RCC 7860 (cell line): Measurements from ENCODE around the gene NADSYN1.

Experiments used
- DNase-seq: peaks from one replicate; pipeline ENCODE4 v3.0.0-alpha.2; 2015; ENCODE audit warnings: low spot score
- FAIRE-seq: peaks from 2 replicates; lab custom pipeline; 2012; peaks lifted over from hg19 to GRCh38; lab: Jason Lieb, UNC

NADSYN1 gene

DNA sequence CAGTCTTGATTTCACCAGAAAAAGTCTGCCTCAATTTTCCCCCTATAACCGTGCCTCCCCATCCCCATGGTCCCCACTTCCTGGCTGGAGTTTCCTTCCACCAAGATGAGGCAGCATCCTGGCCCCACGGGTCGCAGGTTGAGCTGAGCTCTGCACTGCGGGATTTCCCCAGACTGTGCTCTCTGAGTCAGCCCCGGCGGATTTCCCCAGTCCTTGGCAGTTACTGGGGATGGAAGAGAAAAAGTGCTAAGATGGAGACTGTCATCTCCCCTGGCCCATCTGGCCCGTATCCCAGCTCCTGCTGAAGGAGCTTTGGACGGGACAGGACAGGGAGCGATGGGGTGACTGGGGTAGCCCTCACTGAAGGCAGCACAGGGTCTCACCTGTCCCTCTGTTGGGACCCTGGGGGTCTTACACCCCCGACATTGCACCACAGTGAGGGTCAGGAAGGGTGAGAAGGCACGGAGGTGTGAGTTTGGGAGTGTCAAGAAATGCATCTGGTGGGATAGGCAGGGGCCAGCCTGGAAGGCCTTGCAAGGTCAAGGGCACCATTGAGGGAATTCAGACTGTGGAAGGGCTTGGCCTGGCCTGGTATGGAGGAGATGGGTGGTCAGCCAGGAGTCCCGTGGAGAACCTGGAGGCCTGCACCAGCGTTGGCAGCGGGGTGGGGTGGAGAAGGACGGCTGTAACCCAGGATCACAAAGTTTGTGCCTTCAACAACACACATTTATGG, 36.5 kb downstream of the NADSYN1 start:
- FAIRE-seq (peak; percentile 69), DNase-seq (peak; percentile 58)

DNA sequence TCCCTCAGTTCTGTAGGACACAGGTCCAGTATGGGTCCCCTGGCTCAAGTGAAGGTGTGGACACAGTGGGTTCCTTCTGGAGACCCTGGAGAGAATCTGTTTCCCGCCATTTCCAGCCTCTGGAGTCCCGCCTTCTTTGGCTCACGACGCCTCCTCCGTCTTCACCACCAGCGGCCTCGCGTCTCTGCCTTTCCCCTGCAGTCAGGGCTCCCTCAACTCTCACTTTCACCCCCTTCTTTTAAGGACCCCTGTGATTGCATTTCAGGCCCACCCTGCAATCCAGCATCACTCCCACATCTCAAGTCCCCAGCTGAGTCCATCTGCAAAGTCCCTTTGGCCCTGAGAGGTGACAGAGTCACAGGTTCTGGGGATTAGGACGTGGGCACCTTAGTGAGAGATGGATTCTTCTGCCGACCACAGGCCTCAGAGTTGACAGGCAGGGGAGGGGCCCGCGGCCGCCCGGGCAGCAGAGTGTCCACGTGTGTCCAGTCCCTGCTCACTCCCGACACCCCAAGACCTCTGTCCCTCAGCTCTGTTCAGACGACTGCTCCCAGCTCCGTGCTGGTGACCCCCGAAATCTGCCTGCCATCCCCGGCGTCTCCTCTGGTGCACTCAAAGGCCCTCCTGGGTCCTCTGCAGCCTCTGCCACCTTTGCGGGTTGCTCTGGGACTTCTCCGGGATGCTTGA, 37.2 kb downstream of the NADSYN1 start:
- no peak for FAIRE-seq

DNA sequence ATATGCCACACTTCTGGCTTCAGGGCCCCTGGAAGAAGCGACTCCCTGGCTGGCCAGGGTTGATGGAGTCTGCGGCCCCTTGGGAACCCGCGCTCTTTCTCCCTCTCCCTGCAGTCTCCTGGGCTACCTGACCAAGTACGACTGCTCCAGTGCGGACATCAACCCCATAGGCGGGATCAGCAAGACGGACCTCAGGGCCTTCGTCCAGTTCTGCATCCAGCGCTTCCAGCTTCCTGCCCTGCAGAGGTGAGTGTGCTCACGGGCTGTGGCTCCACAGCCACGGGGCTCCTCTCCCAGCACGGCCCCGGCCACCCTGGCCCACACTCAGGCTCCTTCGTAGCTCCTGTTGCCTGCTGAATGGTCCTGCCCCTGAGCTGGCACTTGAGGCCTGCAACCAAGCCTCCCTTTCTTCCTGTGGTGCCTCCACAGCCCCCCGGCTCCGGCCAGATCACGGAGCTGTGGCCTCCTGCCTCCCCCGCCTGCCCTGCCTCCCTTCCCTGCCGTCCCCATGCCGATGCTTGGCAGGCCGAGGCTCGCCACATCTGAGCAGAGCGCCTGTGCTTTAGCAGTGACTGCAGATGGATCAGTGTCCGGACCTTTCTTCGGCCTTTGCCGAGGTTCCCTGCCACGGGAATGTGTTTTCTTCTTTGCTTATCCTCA, 37.9 kb downstream of the NADSYN1 start:
- no peak for DNase-seq
- FAIRE-seq: no peak

More for the DNA sequence above, 37.2 kb downstream of the NADSYN1 start:
- DNase-seq: no peak

DNA sequence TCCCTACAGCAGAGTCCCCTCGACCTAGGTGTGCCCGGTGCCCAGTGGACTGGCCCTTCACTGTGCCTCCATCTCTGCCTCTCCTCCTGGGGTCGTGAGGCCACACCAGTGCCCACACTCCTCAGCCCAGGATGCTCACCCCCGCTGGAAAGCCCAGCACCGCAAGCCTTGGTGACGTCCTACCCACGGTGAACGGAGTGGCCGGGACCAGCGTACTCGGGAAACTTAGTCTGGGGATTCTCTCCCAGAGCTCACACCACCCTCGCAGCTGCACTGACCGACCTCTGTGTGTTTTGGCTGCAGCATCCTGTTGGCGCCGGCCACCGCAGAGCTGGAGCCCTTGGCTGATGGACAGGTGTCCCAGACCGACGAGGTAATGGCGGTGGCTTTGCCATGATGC, 38.5 kb downstream of the NADSYN1 start:
- no peak for DNase-seq
- no peak for FAIRE-seq

DNA sequence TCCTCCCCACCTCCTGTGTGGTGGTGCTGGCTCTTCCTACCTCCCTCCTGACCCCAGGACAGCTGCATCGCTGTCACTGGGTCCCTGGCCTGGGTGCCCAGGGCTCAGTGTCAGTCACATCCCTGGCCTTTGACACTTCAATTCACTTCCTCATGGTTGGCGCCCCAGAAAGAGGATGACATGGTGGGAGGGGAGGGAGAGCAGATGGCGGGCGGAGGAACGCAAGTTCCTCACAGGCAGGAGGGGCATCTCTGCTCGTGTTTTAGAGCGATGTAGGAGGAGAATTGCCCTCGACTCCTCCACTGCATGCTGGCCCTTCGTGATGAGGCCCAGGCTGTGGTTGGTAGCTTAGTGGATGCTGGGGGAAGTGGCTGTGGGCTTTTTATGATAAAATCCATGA, 38.9 kb downstream of the NADSYN1 start:
- FAIRE-seq (no peak), DNase-seq (no peak)

DNA sequence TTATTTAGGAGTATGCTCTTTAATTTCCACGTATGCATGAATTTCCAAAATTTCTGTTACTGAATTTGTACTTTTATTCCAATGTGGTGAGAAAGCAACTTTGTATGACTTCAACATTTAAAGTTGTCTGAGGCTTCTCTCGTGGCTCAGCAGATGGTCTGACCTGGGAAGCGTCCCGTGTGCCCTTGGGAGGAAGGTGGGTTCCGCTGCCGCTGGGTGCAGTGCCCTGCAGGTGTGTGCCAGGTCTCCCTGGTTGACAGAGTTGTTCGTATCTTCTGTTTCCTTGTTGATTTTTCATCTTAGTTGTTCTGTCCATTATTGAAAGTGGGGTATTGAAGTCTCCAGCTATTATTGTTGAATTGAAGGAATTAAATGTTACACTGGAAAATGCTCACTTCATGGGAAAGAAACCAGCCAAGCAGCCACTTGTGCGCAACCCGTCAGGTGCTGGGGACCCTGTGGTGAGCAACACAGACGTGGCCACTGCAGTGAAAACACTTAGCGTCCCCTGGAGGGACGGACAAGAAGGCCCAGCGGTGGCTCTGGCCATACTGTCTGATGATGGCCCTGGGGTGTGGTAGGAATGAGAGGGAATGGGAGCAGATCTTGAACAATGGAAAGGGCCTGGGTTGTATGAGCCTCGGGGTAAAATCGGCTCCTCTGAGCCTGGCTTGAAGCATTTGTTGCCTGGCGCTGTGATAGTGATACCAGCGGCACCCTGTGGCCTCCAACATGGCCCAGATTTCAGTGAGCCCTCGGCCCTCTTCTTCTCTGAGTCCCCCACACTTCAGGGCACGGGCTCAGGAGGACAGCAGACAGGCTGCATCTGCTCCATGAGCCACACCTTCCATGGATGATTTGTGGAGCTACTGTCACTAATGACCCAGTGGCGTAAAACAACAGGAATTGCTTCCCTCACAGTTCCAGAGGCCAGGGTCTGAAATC, 42.6 kb downstream of the NADSYN1 start:
- no peak for FAIRE-seq

DNA sequence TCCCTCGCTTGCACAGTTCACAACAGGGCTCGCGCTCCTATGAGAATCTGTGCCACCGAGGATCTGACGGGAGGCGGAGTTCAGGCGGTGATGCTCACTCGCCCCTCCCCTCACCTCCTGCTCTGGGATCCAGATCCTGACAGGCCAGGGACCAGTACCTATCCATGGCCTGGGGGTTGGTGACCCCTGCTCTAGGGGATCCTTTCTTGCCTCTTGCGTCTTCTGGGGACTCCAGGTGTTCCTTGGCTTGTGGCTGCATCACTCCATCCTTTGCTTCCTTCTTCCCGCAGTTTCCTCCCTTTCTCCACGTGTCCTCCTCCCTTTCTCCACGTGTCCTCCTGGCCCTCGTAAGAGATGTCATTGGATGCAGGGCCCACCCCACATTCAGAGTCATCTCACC, 43.4 kb downstream of the NADSYN1 start:
- DNase-seq (no peak), FAIRE-seq (no peak)

More for the DNA sequence above, 42.6 kb downstream of the NADSYN1 start:
- no peak for DNase-seq

DNA sequence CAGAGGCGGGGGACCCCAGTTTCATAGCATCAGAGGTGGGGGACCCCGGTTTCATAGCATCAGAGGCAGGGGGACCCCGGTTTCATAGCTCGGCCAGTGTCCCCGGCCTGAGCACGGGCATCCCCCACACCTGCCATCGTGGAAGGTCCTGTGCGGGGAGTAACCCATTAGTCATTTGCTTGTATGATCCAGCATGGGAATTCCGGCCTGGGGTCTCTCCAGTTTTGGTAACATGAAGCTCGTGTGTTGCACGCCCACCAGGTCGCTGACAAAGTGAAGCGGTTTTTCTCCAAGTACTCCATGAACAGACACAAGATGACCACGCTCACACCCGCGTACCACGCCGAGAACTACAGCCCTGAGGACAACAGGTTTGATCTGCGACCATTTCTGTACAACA, 45.1 kb downstream of the NADSYN1 start:
- FAIRE-seq (no peak), DNase-seq (no peak)

DNA sequence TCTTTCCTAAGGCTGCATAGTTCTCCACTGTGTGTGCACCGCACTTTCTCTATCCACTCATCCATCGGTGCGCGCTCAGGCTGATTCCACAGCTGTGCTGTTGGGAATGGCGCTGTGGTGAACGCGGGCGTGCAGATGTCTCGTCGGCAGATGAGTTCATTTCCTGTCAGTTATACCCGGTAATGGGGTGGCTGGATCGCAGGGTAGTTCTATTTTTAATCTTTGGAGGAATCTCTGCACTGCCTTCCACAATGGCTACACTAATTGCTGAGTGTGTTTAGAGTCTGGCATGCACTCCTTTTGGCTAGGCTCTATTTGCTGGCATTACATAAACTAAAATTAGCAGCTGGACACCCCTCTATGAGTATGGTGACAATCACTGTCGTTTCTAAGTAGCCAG, 46.1 kb downstream of the NADSYN1 start:
- FAIRE-seq (no peak), DNase-seq (no peak)

DNA sequence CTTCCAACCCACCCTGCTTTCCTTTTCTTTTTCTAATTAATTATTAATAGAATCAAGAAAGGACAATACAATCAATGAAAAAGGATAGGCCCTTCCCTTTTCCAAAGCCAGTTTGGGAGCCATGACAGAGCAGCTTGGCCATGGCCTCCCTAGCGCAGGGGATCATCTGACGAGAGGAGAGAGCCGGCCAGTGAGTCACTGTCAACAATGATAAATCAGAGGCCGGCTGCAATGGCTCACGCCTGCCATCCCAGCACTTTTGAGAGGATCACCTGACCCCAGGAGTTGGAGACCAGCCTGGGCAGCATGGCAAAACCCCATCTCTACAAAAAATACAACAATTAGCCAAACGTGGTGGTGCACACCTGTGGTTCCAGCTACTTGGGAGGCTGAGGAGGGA, 46.5 kb downstream of the NADSYN1 start:
- FAIRE-seq: no peak
- DNase-seq: no peak

DNA sequence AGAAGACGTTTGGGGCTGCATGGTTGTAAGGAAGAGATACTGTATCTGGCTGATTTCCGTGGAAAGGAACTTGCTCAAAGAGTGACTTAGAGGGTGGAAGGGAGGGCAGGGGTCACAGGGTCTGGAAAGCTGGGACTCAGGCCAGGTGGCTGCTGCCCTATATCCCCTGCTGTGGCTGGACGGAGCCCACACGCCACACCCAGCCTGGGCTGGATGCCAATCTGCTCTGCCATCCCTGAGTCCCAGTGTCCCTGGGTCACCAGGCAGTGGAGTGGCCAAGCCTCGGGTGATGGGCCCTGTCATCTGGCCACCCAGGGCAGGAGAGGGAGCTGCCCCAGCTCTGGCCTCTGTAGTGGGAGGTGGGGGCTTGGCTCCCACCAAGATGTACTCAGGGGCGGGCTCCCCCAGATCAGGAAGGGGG, 47.6 kb downstream of the NADSYN1 start:
- FAIRE-seq (no peak), DNase-seq (peak; percentile 51)

DNA sequence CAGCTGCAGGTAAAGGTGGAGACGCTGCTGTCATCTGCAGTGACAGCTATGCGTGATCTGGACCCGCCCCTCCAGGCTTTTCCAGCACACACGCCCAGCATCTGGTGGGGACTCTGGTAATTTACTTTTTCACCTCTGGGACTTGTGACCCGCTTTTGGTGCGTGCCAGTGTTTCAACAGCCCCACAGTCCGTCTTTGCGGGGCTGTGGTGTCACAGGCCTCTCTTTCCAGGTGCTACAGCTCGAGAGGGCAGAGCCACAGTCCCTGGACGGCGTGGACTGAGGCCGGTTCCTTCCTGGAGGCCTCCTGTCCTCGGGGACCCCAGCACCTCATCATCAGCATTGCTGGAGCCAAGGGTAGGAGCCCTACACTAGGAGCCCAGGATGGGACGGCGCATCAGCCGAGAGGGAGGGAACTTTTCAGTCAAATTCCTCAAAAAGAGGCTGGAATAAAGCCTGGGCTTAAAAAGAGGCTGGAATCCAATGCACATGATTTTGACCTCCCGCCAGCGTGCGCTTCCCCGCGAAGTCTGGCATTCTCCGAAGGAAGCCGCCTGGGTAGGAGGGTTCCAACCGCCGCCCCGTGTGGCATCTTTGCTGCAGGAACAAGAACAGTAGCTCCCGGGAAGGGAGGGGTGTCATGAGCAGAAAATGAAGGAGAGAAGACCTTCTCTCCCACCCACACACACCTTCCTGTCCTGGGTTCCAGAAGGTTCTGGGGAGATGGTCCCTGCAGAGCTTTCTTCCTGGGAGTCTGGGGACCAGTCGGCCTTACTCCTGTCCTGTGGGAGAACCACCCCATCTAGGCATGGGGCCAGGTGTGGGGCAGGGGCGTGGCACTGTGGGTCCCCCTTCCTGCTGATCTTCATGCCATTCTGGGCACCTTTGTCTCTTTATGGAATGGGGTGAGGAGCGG, 48.3 kb downstream of the NADSYN1 start:
- FAIRE-seq (no peak), DNase-seq (no peak)

DNA sequence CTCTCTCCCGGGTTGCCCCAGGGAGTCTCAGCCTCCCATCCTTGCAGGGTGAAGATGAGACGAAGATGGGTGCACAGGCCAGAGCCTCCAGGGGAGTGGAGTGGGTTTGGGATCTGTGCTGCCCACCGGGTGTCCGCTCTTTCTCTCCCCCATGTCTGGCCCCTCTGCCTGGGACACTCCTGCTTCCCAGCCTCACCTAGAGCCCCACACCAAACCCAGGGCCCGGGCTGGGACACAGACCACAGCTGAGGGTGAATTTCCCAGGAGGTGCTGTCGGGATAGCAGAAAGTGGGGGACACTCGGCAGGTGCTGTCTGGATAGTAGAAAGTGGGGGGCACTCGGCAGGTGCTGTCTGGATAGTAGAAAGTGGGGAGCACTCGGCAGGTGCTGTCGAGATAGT, 49.0 kb downstream of the NADSYN1 start:
- no peak for DNase-seq
- FAIRE-seq: no peak

DNA sequence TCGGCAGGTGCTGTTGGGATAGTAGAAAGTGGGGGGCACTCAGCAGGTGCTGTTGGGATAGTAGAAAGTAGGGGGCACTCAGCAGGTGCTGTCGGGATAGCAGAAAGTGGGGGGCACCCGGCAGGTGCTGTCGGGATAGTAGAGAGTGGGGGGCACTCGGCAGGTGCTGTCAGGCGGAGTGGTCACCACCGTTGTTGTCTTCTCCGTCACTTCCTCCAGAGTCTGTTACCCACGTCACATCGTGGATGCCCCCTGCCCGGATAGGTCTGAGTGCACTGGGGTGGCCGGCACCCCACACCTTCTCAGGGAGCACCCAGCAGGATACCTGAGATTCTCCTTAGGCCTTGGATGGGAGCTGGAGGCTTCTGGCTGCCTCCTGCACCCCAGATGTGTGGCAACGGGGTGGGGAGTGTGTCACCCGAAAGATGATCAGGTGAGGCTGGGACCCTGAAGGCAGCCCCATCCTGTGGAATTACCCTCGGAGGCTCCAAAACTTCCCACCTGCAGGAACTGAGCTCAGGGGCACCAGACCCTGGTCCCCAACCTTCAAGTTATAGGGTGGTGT, 50.0 kb downstream of the NADSYN1 start:
- FAIRE-seq (no peak), DNase-seq (no peak)

DNA sequence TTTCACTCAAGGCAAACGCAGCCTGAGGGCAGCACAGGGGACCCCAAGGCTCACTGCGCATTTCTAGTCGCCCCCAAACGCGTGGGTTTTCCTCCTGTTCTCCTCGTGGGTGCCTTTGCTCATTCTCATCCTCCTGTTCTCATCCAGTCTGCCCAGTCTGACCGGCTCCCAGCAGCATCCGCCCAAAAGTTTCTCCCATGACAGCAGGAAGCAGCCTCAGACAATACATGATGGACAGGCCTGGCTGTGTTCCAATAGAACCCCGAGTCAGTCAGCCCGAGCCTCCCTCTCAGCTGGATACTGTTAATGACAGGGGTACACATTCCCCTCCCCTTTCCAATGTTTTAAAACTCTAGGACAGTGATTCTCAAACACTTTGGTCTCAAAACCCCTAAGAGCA, 51.5 kb downstream of the NADSYN1 start:
- DNase-seq: no peak
- no peak for FAIRE-seq

DNA sequence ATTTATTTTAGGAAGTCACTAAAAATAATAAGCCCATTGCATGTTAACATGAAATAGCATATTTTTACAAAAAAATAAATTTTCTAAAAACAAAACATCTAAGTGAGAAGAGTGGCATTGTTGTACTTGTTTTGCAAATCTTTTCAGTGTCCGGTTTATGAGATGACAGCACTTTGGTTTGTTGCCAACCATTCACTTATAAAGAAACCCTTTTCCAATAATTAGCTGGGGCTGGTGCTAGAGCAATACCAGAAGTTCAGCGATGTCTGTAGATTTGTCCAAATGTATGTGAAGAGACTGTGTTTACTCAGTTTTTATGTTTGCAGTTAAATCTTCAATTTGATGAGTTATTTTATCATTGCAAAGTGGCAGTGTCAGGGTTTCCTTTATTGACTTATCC, 52.0 kb downstream of the NADSYN1 start:
- DNase-seq: no peak
- no peak for FAIRE-seq

DNA sequence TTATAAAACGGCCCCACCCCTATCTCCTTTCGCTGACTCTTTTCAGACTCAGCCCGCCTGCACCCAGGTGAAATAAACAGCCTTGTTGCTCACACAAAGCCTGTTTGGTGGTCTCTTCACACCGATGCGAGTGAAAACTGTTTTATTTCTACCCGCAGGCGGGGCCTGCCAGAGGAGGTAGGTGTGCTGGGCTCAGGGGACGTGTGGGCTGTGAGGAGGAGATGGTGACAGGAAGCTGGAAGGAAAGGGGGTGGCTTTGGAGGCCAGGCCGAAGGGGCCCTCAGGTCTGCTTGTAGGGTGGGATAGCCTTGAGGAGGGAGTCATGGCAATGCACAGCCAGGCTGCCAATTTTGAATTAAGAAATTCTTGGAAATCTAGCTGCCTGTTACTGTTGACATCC, 52.8 kb downstream of the NADSYN1 start:
- FAIRE-seq (no peak), DNase-seq (no peak)

DNA sequence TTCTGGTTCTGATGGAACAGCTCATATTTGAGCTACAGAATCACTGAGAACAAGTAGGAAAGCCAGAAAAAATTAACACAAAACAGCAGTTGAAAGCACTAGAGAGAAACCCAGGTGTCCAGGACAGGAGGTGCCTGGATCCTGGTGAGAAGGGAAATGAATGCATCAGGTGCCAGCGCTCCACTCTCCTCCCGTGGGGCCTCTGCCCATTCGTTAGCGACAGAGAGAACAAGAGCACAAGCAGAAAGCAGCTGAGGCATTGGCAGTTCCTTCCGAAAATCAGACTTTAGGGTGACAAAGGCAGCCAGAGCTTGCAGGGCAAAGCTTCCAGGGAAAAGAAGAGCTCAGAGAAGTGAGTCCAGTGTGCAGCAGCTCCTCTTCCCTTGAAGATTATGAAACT, 54.1 kb downstream of the NADSYN1 start:
- DNase-seq: no peak

More for the DNA sequence above, 54.1 kb downstream of the NADSYN1 start:
- no peak for FAIRE-seq
